ENCODE results near the gene LBR. TPM values are rescaled to one million over a fixed set of nuclear protein-coding genes. Genes with fewer than 3 reads are reported as not detected.
A peak's percentile ranks its signal among the peaks of the same experiment; 100 is the strongest.

The LBR gene
- total RNA-seq, 2 experiments from 2014 or later = 145 to 156 TPM

GRCh38 chr1:225460021-225460736, 32.3 kb upstream of the LBR start:
- DNase-seq = peak; percentile 44
- H3K9me3 Mint-ChIP-seq = no peaks in the 10 kb centered on the region

GRCh38 chr1:225458222-225458631, 30.4 kb upstream of the LBR start:
- ChIA-PET CTCF (no interaction called here), POLR2A (interaction anchor here (1.4 to 1.5 kb wide), 2 partner anchors 10 to 13 kb away, joined by 4 to 5 read pairs; no protein-coding TSS in a partner anchor)
- H3K4me1 Mint-ChIP-seq (ENCODE audit: low read depth) = peaks cover 51% of the 10 kb centered on the region
- H3K27ac Mint-ChIP-seq = no peak overlapping the region
- no peak for ATAC-seq
- DNase-seq = no peak
- no peak overlapping the region for H3K4me3 Mint-ChIP-seq
- TF ChIP-seq CTCF (IDR thresholded peaks at IDR 0.05) = no peak
- H3K9me3 Mint-ChIP-seq = no peaks in the 10 kb centered on the region
- intact Hi-C loops (cut with micrococcal nuclease) = no loop called here
- no peaks in the 10 kb centered on the region for H3K36me3 Mint-ChIP-seq (ENCODE audit: low read depth)
- no peaks in the 10 kb centered on the region for H3K27me3 Mint-ChIP-seq

More at GRCh38 chr1:225460021-225460736, 32.3 kb upstream of the LBR start:
- peak; percentile 39 for ATAC-seq
- Mint-ChIP-seq H3K4me1 (ENCODE audit: low read depth) (peaks cover 31% of the 10 kb centered on the region), H3K27ac (peak overlapping the region; percentile 53), H3K4me3 (no peak overlapping the region), H3K27me3 (no peaks in the 10 kb centered on the region), H3K36me3 (ENCODE audit: low read depth) (no peaks in the 10 kb centered on the region)
- ChIA-PET CTCF (interaction anchor here (0.7 to 2.8 kb wide), 9 partner anchors 12 to 527 kb away, joined by 3 to 18 read pairs (median 5); no protein-coding TSS in a partner anchor), POLR2A (interaction anchor here (1.0 to 2.4 kb wide), 6 partner anchors 8 to 314 kb away, joined by 3 to 17 read pairs (median 4); partner anchors contain the start of gene LBR)
- no peak for TF ChIP-seq CTCF (IDR thresholded peaks at IDR 0.05)
- intact Hi-C loops (cut with micrococcal nuclease) = no loop called here

- ATAC-seq (peak; percentile 97), DNase-seq (peak; percentile 96)
- no peaks in the 10 kb centered on the region for H3K27me3 Mint-ChIP-seq
- peaks cover 42% of the 10 kb centered on the region for H3K4me1 Mint-ChIP-seq (ENCODE audit: low read depth)
- H3K4me3 Mint-ChIP-seq = peak overlapping the region; percentile 34
- POLR2A ChIA-PET = interaction anchor here (1.3 to 2.3 kb wide), 6 partner anchors 10 to 28 kb away, joined by 3 to 17 read pairs (median 5); partner anchors contain the start of gene LBR
- intact Hi-C loops (cut with micrococcal nuclease) = no loop called here
- CTCF ChIA-PET = interaction anchor here (0.6 to 2.4 kb wide), 9 partner anchors 10 to 1838 kb away, joined by 3 to 11 read pairs (median 4); no protein-coding TSS in a partner anchor
- peak overlapping the region; percentile 71 for H3K27ac Mint-ChIP-seq
- H3K36me3 Mint-ChIP-seq (ENCODE audit: low read depth) = no peaks in the 10 kb centered on the region
- no peak for TF ChIP-seq CTCF (IDR thresholded peaks at IDR 0.05)
- no peaks in the 10 kb centered on the region for H3K9me3 Mint-ChIP-seq
Observed at GRCh38 chr1:225454733-225455132, 26.9 kb upstream of the LBR start.

GRCh38 chr1:225453797-225454648, 26.2 kb upstream of the LBR start:
- Mint-ChIP-seq H3K4me3 (peak overlapping the region; percentile 34), H3K4me1 (ENCODE audit: low read depth) (peaks cover 37% of the 10 kb centered on the region), H3K27ac (peak overlapping the region; percentile 71), H3K9me3 (no peaks in the 10 kb centered on the region), H3K27me3 (no peaks in the 10 kb centered on the region), H3K36me3 (ENCODE audit: low read depth) (no peaks in the 10 kb centered on the region)
- no peak for TF ChIP-seq CTCF (IDR thresholded peaks at IDR 0.05)
- DNase-seq (no peak), ATAC-seq (peak; percentile 26)
- CTCF ChIA-PET = interaction anchor here (0.6 to 2.4 kb wide), 8 partner anchors 9 to 1839 kb away, joined by 3 to 11 read pairs (median 4); no protein-coding TSS in a partner anchor
- intact Hi-C loops (cut with micrococcal nuclease) = no loop called here
- POLR2A ChIA-PET = interaction anchor here (1.3 to 2.3 kb wide), 6 partner anchors 9 to 28 kb away, joined by 3 to 17 read pairs (median 5); partner anchors contain the start of gene LBR
